RWPE2 (cell line): Measurements from ENCODE around the gene CCDC107.

Experiments
- ATAC-seq: fragments of 200-7000 bp; cut with Tn5 transposase; 3 replicates; pipeline ENCODE4 v1.9.1; 2021; ENCODE audit warnings: low read depth
- DNase-seq: peaks from one replicate; pipeline ENCODE4 v3.0.0-alpha.2; 2020; ENCODE audit warnings: low spot score
- H3K27ac ChIP-seq: fragments of 450-650 bp; 2 replicates; pipeline ENCODE4 v1.5.1; 2017; ENCODE audit warnings: mild to moderate bottlenecking; ENCODE audit not compliant: poor library complexity, severe bottlenecking
- H3K27me3 ChIP-seq: fragments of 250-450 bp; sonication (Bioruptor Pico); 2 replicates; pipeline ENCODE4 v1.5.1; 2021; ENCODE audit warnings: mild to moderate bottlenecking, moderate library complexity; ENCODE audit not compliant: insufficient read depth, poor library complexity, severe bottlenecking
- H3K36me3 ChIP-seq: fragments of 250-450 bp; sonication (Bioruptor Pico); 2 replicates; pipeline ENCODE4 v1.5.1; 2020; ENCODE audit warnings: low read depth, mild to moderate bottlenecking, moderate library complexity
- H3K4me1 ChIP-seq: fragments of 250-450 bp; sonication (Bioruptor Pico); 2 replicates; pipeline ENCODE4 v1.5.1; 2021; ENCODE audit warnings: mild to moderate bottlenecking, moderate library complexity; ENCODE audit not compliant: insufficient read depth, poor library complexity, severe bottlenecking
- H3K4me3 ChIP-seq: fragments of 250-450 bp; sonication (Bioruptor Pico); 2 replicates; pipeline ENCODE4 v1.5.1; 2021; ENCODE audit warnings: mild to moderate bottlenecking, moderate library complexity; ENCODE audit not compliant: severe bottlenecking
- H3K9me3 ChIP-seq: fragments of 250-450 bp; sonication (Bioruptor Pico); 2 replicates; pipeline ENCODE4 v1.5.1; 2021; ENCODE audit warnings: mild to moderate bottlenecking, moderate library complexity; ENCODE audit not compliant: severe bottlenecking
- TF ChIP-seq, protein P1 (sequence below): fragments of 450-650 bp; IDR thresholded peaks from one replicate; pipeline ENCODE4 v1.5.1; 2017; ENCODE audit warnings: mild to moderate bottlenecking, moderate library complexity; ENCODE audit not compliant: poor library complexity, severe bottlenecking

Gene CCDC107

DNA sequence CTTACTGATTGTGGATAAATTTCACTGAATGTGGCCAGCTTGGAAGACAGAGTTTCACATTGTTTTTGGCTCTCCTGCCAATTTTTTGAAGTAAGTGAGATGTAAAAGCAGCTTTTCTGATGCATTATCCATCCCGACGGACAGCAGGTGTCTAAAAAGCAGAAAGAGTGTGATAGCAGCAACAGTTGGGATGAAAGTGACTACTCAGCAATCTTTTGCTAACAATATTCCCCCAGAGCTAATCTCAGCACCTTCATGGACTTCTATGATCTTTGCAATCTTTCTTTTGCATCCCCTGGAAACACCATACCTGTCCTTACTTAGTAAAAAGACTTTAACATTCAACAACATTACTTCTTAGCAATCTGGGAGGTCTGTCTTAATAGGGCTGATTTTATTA lies 45.2 kb upstream of the CCDC107 start:
- H3K27me3 ChIP-seq: peaks cover 6% of the 10 kb centered on the region
- H3K9me3 ChIP-seq: no peaks in the 10 kb centered on the region
- ATAC-seq (no peak), DNase-seq (no peak)
- H3K4me1 ChIP-seq: no peaks in the 10 kb centered on the region
- no peak overlapping the region for H3K4me3 ChIP-seq
- no peak overlapping the region for H3K27ac ChIP-seq
- TF ChIP-seq, protein P1, sequence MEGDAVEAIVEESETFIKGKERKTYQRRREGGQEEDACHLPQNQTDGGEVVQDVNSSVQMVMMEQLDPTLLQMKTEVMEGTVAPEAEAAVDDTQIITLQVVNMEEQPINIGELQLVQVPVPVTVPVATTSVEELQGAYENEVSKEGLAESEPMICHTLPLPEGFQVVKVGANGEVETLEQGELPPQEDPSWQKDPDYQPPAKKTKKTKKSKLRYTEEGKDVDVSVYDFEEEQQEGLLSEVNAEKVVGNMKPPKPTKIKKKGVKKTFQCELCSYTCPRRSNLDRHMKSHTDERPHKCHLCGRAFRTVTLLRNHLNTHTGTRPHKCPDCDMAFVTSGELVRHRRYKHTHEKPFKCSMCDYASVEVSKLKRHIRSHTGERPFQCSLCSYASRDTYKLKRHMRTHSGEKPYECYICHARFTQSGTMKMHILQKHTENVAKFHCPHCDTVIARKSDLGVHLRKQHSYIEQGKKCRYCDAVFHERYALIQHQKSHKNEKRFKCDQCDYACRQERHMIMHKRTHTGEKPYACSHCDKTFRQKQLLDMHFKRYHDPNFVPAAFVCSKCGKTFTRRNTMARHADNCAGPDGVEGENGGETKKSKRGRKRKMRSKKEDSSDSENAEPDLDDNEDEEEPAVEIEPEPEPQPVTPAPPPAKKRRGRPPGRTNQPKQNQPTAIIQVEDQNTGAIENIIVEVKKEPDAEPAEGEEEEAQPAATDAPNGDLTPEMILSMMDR: no peak
- H3K36me3 ChIP-seq: no peaks in the 10 kb centered on the region

DNA sequence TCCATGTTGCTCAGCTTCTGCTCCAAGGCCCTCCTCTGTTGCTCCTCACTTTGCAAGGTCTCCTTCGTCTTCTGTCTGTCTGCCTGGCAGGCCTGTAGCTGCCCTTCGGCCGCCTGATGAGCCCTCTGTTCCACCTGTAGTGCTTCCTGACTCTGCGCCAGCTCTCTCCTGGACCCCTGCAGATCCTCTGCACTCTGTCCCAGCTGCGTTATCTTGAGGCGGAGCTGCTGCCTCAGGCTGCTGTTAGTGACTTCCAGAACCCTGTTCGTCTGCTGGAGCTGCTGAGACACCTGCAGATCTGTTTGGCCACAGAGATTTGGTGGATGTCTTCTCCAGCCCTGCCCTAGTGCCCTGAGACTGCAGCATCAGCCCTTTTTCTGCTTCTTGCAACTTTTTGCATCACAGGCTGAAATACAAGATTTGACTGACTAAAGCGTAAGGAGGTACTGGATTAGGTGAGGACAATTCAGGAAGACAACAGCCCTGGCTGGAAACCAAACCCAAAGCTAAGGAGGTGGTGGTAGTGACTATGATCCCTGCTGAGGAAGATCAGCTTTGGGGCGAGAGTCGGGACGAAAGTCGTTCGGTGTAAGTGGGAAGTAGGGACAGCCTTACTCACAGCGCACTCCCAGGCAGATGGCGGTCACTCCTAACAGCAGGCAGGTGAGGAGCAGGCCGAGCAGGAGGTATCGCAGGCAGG lies 42.0 kb upstream of the CCDC107 start:
- no peaks in the 10 kb centered on the region for H3K36me3 ChIP-seq
- ATAC-seq (no peak), DNase-seq (no peak)
- no peaks in the 10 kb centered on the region for H3K9me3 ChIP-seq
- H3K27me3 ChIP-seq: peaks cover 6% of the 10 kb centered on the region
- H3K4me1 ChIP-seq: no peaks in the 10 kb centered on the region
- TF ChIP-seq, protein P1: no peak
- no peak overlapping the region for H3K27ac ChIP-seq
- no peak overlapping the region for H3K4me3 ChIP-seq

DNA sequence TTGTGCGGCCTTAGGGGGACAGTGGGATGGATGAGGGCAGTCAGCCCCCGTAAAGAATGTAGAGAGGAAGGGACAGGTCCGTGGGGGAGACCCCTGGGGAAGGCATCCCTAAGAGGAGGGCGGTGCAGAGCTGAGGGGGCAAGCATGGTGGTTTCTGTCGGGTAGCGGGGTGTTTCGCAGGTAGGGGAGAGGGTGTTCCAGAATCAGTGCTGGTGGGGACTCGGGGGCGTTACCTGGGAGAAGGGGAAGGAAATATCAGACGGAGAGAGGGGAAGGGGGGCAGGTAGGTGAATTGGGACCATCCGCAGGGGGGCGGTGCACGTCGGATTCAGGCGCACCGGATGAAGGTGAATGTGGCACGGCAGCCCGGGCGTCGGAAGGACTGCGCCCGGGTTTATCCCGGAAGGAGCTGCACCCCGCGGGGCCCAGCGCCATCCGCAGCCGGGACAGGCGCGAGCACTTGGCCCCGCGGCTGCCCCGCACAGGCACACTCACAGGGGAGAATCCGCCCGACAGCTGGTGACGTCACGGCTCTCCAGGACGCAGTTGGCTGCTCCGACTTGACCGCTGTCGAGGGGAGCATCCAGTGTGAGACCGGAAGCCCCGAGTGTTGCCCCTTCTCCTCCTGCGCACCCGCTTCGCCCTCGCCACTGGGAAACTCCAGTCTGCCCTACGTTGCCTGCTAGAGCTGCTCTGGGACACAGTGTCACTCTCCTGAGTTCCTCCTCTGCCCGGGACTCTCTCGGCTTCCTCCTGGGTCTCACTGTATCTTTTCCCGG lies 41.2 kb upstream of the CCDC107 start:
- DNase-seq: no peak
- H3K4me3 ChIP-seq: peak overlapping the region; percentile 6

DNA sequence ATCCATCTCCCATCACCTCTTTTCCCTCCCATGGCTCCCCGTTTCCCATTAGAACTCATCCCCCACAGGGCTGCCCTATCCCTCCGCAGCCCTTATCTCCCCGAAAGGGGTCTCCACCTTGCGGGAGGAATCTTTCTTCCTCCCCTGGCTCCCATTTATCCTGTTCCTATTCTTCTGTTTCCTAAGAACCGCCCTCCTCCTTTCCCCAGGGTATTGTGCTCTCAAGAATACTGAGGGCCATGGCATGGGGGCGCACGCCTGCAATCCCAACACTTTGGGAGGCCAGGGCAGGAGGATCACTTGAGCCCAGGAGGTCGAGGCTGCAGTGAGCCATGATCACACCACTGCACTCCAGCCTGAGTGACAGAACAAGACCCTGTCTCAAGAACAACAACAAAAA lies 40.5 kb upstream of the CCDC107 start:
- Histone ChIP-seq H3K27ac (no peak overlapping the region), H3K27me3 (peaks cover 6% of the 10 kb centered on the region), H3K4me3 (no peak overlapping the region), H3K36me3 (no peaks in the 10 kb centered on the region), H3K4me1 (no peaks in the 10 kb centered on the region), H3K9me3 (no peaks in the 10 kb centered on the region)
- DNase-seq (no peak), ATAC-seq (no peak)
- TF ChIP-seq, protein P1: no peak

More for the DNA sequence above, 41.2 kb upstream of the CCDC107 start:
- no peaks in the 10 kb centered on the region for H3K36me3 ChIP-seq
- H3K4me1 ChIP-seq: no peaks in the 10 kb centered on the region
- H3K27me3 ChIP-seq: peaks cover 6% of the 10 kb centered on the region
- no peak overlapping the region for H3K27ac ChIP-seq
- TF ChIP-seq, protein P1: no peak
- ATAC-seq: peak; percentile 49
- H3K9me3 ChIP-seq: no peaks in the 10 kb centered on the region

DNA sequence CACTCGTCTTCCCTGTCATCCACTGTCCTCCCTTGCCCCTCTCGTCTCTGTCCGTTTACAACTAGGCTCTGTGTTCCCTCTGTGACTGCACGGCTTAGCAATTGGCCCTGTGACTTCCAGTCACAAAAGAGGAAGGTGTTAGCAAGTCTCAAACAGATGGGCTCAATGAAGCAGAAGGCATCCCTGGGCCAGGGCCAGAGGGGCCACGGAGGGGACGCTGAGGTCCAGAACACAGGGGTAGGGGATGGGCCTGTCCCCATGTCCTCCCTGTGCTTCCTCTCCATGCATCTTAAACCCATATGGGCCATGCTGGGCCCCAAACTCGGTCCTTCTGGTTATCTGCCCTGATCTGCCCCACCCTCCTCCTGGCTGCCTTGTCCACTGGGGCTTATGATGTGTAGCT lies 39.8 kb upstream of the CCDC107 start, which contains the start of gene CD72:
CD72 (minus strand) TSS at position 89 of the 403 bp plus-strand sequence. CDS start 110 bp downstream, outside the sequence.
- H3K4me1 ChIP-seq: no peaks in the 10 kb centered on the region

More for the DNA sequence above, 39.8 kb upstream of the CCDC107 start, which contains the start of gene CD72:
- peaks cover 6% of the 10 kb centered on the region for H3K27me3 ChIP-seq
- TF ChIP-seq, protein P1: no peak
- H3K9me3 ChIP-seq: no peaks in the 10 kb centered on the region
- H3K27ac ChIP-seq: no peak within 1 kb of the TSS
- ATAC-seq (no peak), DNase-seq (no peak)
- no peaks in the 10 kb centered on the region for H3K36me3 ChIP-seq
- no peak within 1 kb of the TSS for H3K4me3 ChIP-seq
